Tibial artery (tissue), 4 donors: ENCODE results near the gene CHTF18.

Experiments
- DNase-seq, 2 donors: peaks; one replicate each; pipeline ENCODE4 v3.0.0-alpha.2; 2019
- H3K27ac ChIP-seq, 2 donors: fragments of 200-600 bp; sonication (generic) in 1 of 2; 1 replicate in 1 of 2; 2 replicates in 1 of 2; pipeline ENCODE4 v1.5.1; 2018 to 2019; ENCODE audit warnings: mild to moderate bottlenecking in 1 of 2
- H3K27me3 ChIP-seq, 2 donors: fragments of 200-600 bp; sonication (generic) in 1 of 2; one replicate each; pipeline versions ENCODE4 v1.5.1 to v1.6.0; 2016 to 2019
- H3K36me3 ChIP-seq, 3 donors: fragments of 200-600 bp; sonication (generic) in 2 of 3; one replicate each; pipeline ENCODE4 v1.5.1; 2016 to 2019; ENCODE audit warnings: mild to moderate bottlenecking in 2 of 3
- H3K4me1 ChIP-seq, 4 donors: fragments of 200-600 bp; sonication (generic) in 2 of 4; 1 replicate in 3 of 4; 2 replicates in 1 of 4; pipeline ENCODE4 v1.5.1; 2016 to 2019
- H3K4me3 ChIP-seq, 2 donors: fragments of 200-600 bp; sonication (generic) in 1 of 2; 1 replicate in 1 of 2; 2 replicates in 1 of 2; pipeline ENCODE4 v1.5.1; 2018 to 2019; ENCODE audit warnings: mild to moderate bottlenecking in 2 of 2
- H3K9me3 ChIP-seq, 3 donors: fragments of 200-600 bp; sonication (generic) in 1 of 3; one replicate each; pipeline ENCODE4 v1.5.1; 2016 to 2019
- CTCF ChIP-seq, 2 experiments: fragments of 200-600 bp in 1 of 2; fragments of 450-650 bp in 1 of 2; IDR thresholded peaks; one replicate each; pipeline ENCODE4 v1.5.1; 2017 to 2019; ENCODE audit warnings: antibody characterized with exemption in 2 of 2, mild to moderate bottlenecking in 1 of 2, moderate library complexity in 1 of 2
- intact Hi-C: fragments of 100-400 bp; cut with DNase I; formaldehyde crosslinking; loops from one replicate; pipeline ENCODE4 v1.15.0; 2023; ENCODE audit warnings: low total_unique reads

CHTF18 gene

GRCh38 chr16:814974-815373 lies 26.6 kb downstream of the CHTF18 start:
- no peak for DNase-seq
- Histone ChIP-seq H3K4me3 (no peak overlapping the region), H3K36me3 (no peaks in the 10 kb centered on the region), H3K27ac (no peak overlapping the region), H3K9me3 (peaks cover 0 to 8% (median 0%) of the 10 kb centered on the region in 3 donors), H3K27me3 (peaks cover 0 to 87% of the 10 kb centered on the region in 2 donors), H3K4me1 (peaks cover 0 to 16% (median 0%) of the 10 kb centered on the region in 4 donors)
- intact Hi-C loops, result loop anchor here (10.0 kb wide), 1 partner anchor 240 kb away; no protein-coding TSS in a partner anchor
- no peak for TF ChIP-seq CTCF (IDR thresholded peaks at IDR 0.05)

GRCh38 chr16:815861-816260 lies 27.4 kb downstream of the CHTF18 start:
- H3K9me3 ChIP-seq, result peaks cover 0 to 8% (median 0%) of the 10 kb centered on the region in 3 donors
- no peak overlapping the region for H3K4me3 ChIP-seq
- intact Hi-C loops, result loop anchor here (10.0 kb wide), 1 partner anchor 239 kb away; no protein-coding TSS in a partner anchor
- DNase-seq, result no peak
- TF ChIP-seq CTCF (IDR thresholded peaks at IDR 0.05), result no peak
- peaks cover 0 to 16% (median 0%) of the 10 kb centered on the region in 4 donors for H3K4me1 ChIP-seq
- peaks cover 0 to 86% of the 10 kb centered on the region in 2 donors for H3K27me3 ChIP-seq
- no peak overlapping the region for H3K27ac ChIP-seq
- no peaks in the 10 kb centered on the region for H3K36me3 ChIP-seq

- peaks cover 0 to 88% of the 10 kb centered on the region in 2 donors for H3K27me3 ChIP-seq
Measured at GRCh38 chr16:817001-817906, 28.8 kb downstream of the CHTF18 start.

GRCh38 chr16:818132-818531 lies 29.7 kb downstream of the CHTF18 start:
- intact Hi-C loops, result loop anchor here (10.0 kb wide), 1 partner anchor 237 kb away; no protein-coding TSS in a partner anchor
- DNase-seq, result no peak
- Histone ChIP-seq H3K27me3 (peaks cover 0 to 89% of the 10 kb centered on the region in 2 donors), H3K9me3 (no peaks in the 10 kb centered on the region), H3K4me1 (peaks cover 0 to 16% (median 0%) of the 10 kb centered on the region in 4 donors), H3K27ac (no peak overlapping the region), H3K36me3 (no peaks in the 10 kb centered on the region), H3K4me3 (no peak overlapping the region)
- no peak for TF ChIP-seq CTCF (IDR thresholded peaks at IDR 0.05)

More at GRCh38 chr16:817001-817906, 28.8 kb downstream of the CHTF18 start:
- Histone ChIP-seq H3K27ac (no peak overlapping the region), H3K4me1 (peaks cover 0 to 16% (median 0%) of the 10 kb centered on the region in 4 donors), H3K9me3 (peaks cover 0 to 3% (median 0%) of the 10 kb centered on the region in 3 donors), H3K4me3 (no peak overlapping the region), H3K36me3 (no peaks in the 10 kb centered on the region)
- no peak for DNase-seq
- intact Hi-C loops, result loop anchor here (10.0 kb wide), 1 partner anchor 238 kb away; no protein-coding TSS in a partner anchor
- no peak for TF ChIP-seq CTCF (IDR thresholded peaks at IDR 0.05)

- Histone ChIP-seq H3K27me3 (peaks cover 0 to 89% of the 10 kb centered on the region in 2 donors), H3K4me3 (no peak overlapping the region), H3K36me3 (no peaks in the 10 kb centered on the region), H3K4me1 (peaks cover 0 to 12% (median 0%) of the 10 kb centered on the region in 4 donors), H3K9me3 (no peaks in the 10 kb centered on the region), H3K27ac (no peak overlapping the region)
- DNase-seq, result no peak
- no peak for TF ChIP-seq CTCF (IDR thresholded peaks at IDR 0.05)
- intact Hi-C loops, result loop anchor here (10.0 kb wide), 1 partner anchor 236 kb away; no protein-coding TSS in a partner anchor
Measured at GRCh38 chr16:818592-818991, 30.2 kb downstream of the CHTF18 start.
